MCF 10A (cell line): Measurements from ENCODE around the gene APLP1. TPM values are rescaled to one million over a fixed set of nuclear protein-coding genes. Genes with fewer than 3 reads are reported as not detected.

Source experiments
- BruUV-seq: library from RNA; stranded (reverse); fragments of 400-500 nt; replicated peaks from 2 replicates; lab custom pipeline; 2021; lab: Mats Ljungman, UMichigan
- CTCF ChIA-PET: fragments of 300-600 bp; sonication (Branson Sonifier 250); formaldehyde crosslinking; extraction: SDS; loops from one replicate; lab custom pipeline; 2021; ENCODE audit warnings: antibody characterized with exemption, inconsistent platforms; lab: Yijun Ruan, JAX
- POLR2A ChIA-PET: fragments of 300-600, 350-650 bp; sonication (Branson Sonifier 250); formaldehyde crosslinking; extraction: SDS; loops from one replicate; lab custom pipeline; 2020; ENCODE audit warnings: antibody characterized with exemption, inconsistent platforms; lab: Yijun Ruan, JAX
- DNase-seq: peaks from one replicate; pipeline ENCODE4 v3.0.0-alpha.2; 2018; ENCODE audit not compliant: unreplicated experiment
- H3K27ac Mint-ChIP-seq: one replicate; pipeline ENCODE4 v1.8.0; 2022; ENCODE audit warnings: mild to moderate bottlenecking, low read depth, mixed read lengths; ENCODE audit not compliant: unreplicated experiment
- H3K27me3 Mint-ChIP-seq: one replicate; pipeline ENCODE4 v1.8.0; 2022; ENCODE audit warnings: mixed read lengths; ENCODE audit not compliant: insufficient read depth, unreplicated experiment
- H3K36me3 Mint-ChIP-seq: one replicate; pipeline ENCODE4 v1.8.0; 2022; ENCODE audit warnings: mild to moderate bottlenecking, moderate library complexity, mixed read lengths; ENCODE audit not compliant: insufficient read depth, unreplicated experiment
- H3K4me1 Mint-ChIP-seq: one replicate; pipeline ENCODE4 v1.8.0; 2022; ENCODE audit warnings: mixed read lengths; ENCODE audit not compliant: insufficient read depth, unreplicated experiment
- H3K4me3 Mint-ChIP-seq: one replicate; pipeline ENCODE4 v1.8.0; 2022; ENCODE audit warnings: mild to moderate bottlenecking, moderate library complexity, mixed read lengths; ENCODE audit not compliant: unreplicated experiment
- H3K9me3 Mint-ChIP-seq: one replicate; pipeline ENCODE4 v1.8.0; 2022; ENCODE audit warnings: mixed read lengths; ENCODE audit not compliant: unreplicated experiment
- intact Hi-C: fragments of 100-400 bp; cut with micrococcal nuclease; formaldehyde crosslinking; loops from 2 replicates; pipeline ENCODE4 v1.14.1; 2022
- total RNA-seq: library from RNA; stranded (reverse); gene quantifications from 2 replicates; pipeline ENCODE4 v1.2.3, GENCODE V29; 2022
- TF ChIP-seq, protein P1 (sequence below): fragments of 200-600 bp; IDR thresholded peaks from one replicate; pipeline ENCODE4 v1.8.0; 2022; ENCODE audit warnings: antibody characterized with exemption, mild to moderate bottlenecking; ENCODE audit not compliant: unreplicated experiment

APLP1 gene
- total RNA-seq, 1 experiment from 2014 or later = 2.4 TPM

DNA sequence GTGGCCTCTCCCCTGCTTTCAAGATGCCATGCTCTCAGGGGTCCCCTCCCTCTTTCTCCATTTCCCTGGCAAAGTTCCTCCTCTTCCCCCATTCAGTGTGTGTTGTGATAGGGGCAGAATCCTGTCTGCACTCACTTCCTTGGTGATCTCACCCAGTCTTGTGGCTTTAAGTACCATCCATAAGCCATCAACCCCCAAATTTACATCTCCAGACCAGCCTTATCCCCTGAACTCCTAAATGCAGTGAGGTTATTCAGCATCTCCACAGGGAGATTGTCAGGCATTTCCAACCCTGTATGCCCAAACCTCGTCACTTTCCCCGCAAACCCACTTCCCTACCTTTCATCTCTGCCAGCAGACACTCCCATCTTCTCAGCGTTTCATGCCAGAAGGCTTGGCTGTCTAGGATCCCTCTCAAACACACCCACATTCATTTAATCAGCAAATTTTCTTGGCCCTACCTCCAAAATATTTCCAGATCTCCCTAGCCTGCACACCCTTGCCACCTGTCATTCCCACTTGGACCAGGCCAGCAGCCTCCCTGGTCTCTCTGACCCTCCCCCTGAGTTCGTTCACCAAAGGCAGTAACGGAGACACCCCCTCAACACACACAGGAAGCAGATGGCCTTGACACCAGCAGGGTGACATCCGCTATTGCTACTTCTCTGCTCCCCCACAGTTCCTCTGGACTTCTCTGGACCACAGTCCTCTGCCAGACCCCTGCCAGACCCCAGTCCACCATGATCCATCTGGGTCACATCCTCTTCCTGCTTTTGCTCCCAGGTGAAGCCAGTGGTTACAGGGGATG is 33.7 kb downstream of the APLP1 start, which contains the start of gene HCST:
Gene HCST, plus strand, starts transcription at position 676 of the 808 bp plus-strand sequence. Its CDS starts 65 bp downstream, at position 741.
- POLR2A ChIA-PET = interaction anchor here (0.6 to 1.5 kb wide), 2 partner anchors 157 to 161 kb away, joined by 3 to 5 read pairs; partner anchors contain the start of genes PSENEN and U2AF1L4
- Mint-ChIP-seq H3K27me3 (no peaks in the 10 kb centered on the region), H3K4me3 (peak within 1 kb of the TSS; percentile 63), H3K36me3 (no peaks in the 10 kb centered on the region), H3K27ac (peak within 1 kb of the TSS; percentile 81), H3K9me3 (no peaks in the 10 kb centered on the region), H3K4me1 (peaks cover 16% of the 10 kb centered on the region)
- intact Hi-C loops = loop anchor here (2.0 kb wide), 1 partner anchor 29 kb away; no protein-coding TSS in a partner anchor
- no peak for DNase-seq
- TF ChIP-seq, protein P1, sequence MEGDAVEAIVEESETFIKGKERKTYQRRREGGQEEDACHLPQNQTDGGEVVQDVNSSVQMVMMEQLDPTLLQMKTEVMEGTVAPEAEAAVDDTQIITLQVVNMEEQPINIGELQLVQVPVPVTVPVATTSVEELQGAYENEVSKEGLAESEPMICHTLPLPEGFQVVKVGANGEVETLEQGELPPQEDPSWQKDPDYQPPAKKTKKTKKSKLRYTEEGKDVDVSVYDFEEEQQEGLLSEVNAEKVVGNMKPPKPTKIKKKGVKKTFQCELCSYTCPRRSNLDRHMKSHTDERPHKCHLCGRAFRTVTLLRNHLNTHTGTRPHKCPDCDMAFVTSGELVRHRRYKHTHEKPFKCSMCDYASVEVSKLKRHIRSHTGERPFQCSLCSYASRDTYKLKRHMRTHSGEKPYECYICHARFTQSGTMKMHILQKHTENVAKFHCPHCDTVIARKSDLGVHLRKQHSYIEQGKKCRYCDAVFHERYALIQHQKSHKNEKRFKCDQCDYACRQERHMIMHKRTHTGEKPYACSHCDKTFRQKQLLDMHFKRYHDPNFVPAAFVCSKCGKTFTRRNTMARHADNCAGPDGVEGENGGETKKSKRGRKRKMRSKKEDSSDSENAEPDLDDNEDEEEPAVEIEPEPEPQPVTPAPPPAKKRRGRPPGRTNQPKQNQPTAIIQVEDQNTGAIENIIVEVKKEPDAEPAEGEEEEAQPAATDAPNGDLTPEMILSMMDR = no peak
- no TSS peak for BruUV-seq
- CTCF ChIA-PET = interaction anchor here (0.8 kb wide), 1 partner anchor 65 kb away, joined by 4 read pairs; no protein-coding TSS in a partner anchor

DNA sequence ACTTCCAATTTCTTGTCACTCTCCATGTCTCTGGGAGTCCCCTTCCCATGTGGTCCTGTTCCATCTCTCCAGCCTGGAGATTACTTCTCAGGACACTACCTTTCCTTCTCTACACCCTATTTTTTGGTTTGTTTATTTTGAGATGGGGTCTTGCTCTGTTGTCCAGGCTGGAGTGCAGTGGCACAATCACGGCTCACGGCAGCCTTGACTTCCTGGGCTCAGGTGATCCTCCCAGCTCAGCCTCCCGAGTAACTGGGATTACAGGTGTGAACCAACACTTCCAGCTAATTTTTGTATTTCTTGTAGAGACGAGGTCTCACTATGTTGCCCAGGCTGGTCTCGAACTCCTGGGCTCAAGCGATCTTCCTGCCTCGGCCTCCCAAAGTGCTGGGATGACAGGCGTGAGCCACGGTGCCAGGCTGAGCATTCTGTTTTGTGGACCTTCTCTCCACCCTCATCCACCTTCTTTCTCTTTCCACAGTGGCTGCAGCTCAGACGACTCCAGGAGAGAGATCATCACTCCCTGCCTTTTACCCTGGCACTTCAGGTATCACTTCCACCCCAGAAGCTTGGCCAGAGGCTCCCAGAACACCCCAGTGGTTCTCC is 34.6 kb downstream of the APLP1 start:
- BruUV-seq = no TSS peak
- no peak for DNase-seq
- ChIA-PET CTCF (interaction anchor here (0.8 kb wide), 1 partner anchor 64 kb away, joined by 4 read pairs; no protein-coding TSS in a partner anchor), POLR2A (interaction anchor here (0.6 to 0.8 kb wide), 2 partner anchors 31 to 162 kb away, joined by 3 read pairs; no protein-coding TSS in a partner anchor)
- TF ChIP-seq, protein P1 = no peak
- H3K9me3 Mint-ChIP-seq = no peaks in the 10 kb centered on the region
- peaks cover 16% of the 10 kb centered on the region for H3K4me1 Mint-ChIP-seq
- H3K27me3 Mint-ChIP-seq = no peaks in the 10 kb centered on the region
- H3K36me3 Mint-ChIP-seq = no peaks in the 10 kb centered on the region
- intact Hi-C loops = no loop called here
- peak overlapping the region; percentile 63 for H3K4me3 Mint-ChIP-seq
- H3K27ac Mint-ChIP-seq = peak overlapping the region; percentile 81

DNA sequence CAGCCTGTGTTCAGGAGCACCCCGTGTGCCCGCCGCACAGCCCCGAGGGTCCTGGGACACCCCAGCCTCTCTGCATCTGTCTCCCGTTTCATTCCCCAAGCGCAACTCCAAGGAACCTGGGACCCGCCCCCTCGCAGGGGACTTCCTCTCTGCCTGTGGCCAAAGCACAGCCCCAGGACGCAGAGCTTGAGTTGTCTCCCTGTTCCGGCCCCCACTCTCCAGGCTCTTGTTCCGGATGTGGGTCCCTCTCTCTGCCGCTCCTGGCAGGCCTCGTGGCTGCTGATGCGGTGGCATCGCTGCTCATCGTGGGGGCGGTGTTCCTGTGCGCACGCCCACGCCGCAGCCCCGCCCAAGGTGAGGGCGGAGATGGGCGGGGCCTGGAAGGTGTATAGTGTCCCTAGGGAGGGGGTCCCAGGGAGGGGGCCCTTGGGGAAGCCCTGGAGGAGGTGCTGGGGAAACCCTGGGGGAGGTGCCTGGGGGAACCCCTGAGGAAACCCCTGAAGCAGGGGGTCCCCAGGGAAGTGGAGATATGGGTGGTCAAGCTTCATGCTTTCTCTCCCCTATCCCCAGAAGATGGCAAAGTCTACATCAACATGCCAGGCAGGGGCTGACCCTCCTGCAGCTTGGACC is 35.3 kb downstream of the APLP1 start:
- Mint-ChIP-seq H3K27me3 (no peaks in the 10 kb centered on the region), H3K27ac (peak overlapping the region; percentile 81), H3K4me1 (peaks cover 16% of the 10 kb centered on the region), H3K4me3 (peak overlapping the region; percentile 63), H3K9me3 (no peaks in the 10 kb centered on the region), H3K36me3 (no peaks in the 10 kb centered on the region)
- TF ChIP-seq, protein P1 = no peak
- ChIA-PET POLR2A (interaction anchor here (0.8 kb wide), 1 partner anchor 31 kb away, joined by 3 read pairs; no protein-coding TSS in a partner anchor), CTCF (no interaction called here)
- intact Hi-C loops = no loop called here
- no TSS peak for BruUV-seq
- DNase-seq = peak; percentile 45
